Measurements from ENCODE around the gene ALDH3A1.

The ALDH3A1 gene

GRCh38 chr17:19753661-19754463, 5.8 kb upstream of the ALDH3A1 start:
- DNase-seq (ENCODE audit: low read depth, low spot score), result no peak
- no peak overlapping the region for H3K27ac ChIP-seq

DNA sequence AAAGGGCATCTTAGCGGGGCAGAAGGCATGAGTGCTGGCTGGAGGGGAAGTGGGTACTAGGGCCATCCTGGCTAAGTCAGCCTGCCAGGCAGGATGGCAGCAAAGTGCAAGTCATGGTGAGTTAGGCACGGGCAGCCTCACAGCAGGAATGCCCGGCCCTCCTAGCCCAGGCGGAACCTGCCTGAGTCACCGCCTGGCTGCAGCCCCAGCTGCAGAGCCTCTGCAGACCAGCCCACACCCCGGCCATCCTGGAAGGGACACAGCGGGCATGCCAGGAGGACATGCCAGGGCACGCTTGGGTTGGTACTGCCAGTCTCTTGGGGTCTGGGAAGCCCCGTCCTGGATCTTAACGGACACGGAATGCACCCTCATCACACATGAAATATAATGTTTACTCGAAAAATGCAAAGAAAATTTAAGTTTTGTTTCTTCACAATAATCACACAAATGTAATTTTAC, 5.0 kb upstream of the ALDH3A1 start:
- no peak overlapping the region for H3K4me3 ChIP-seq
- TF ChIP-seq FOXP2 (optimal IDR thresholded peaks at IDR 0.05; ENCODE audit: control extremely low read depth, extremely low read length, insufficient read depth) (no peak), EZH2 (IDR thresholded peaks at IDR 0.05) (no peak), POLR2AphosphoS5 (IDR thresholded peaks at IDR 0.05; ENCODE audit: borderline replicate concordance, low read depth, low read length) (no peak)
- DNase-seq (ENCODE audit: low read depth, low spot score), result no peak
- no peaks in the 10 kb centered on the region for H3K9me3 ChIP-seq (ENCODE audit: low read depth, low read length)
- H3K36me3 ChIP-seq (ENCODE audit: insufficient read depth, low read length), result no peaks in the 10 kb centered on the region
- no peak overlapping the region for H3K9ac ChIP-seq (ENCODE audit: insufficient read length)
- H3K27ac ChIP-seq, result no peak overlapping the region

More at GRCh38 chr17:19753661-19754463, 5.8 kb upstream of the ALDH3A1 start:
- H3K9me3 ChIP-seq (ENCODE audit: low read depth, low read length), result no peaks in the 10 kb centered on the region
- H3K4me3 ChIP-seq, result no peak overlapping the region
- no peak overlapping the region for H3K9ac ChIP-seq (ENCODE audit: insufficient read length)
- no peak for TF ChIP-seq EZH2 (IDR thresholded peaks at IDR 0.05)
- no peak for TF ChIP-seq FOXP2 (optimal IDR thresholded peaks at IDR 0.05; ENCODE audit: control extremely low read depth, extremely low read length, insufficient read depth)
- no peak for TF ChIP-seq POLR2AphosphoS5 (IDR thresholded peaks at IDR 0.05; ENCODE audit: borderline replicate concordance, low read depth, low read length)
- H3K36me3 ChIP-seq (ENCODE audit: insufficient read depth, low read length), result no peaks in the 10 kb centered on the region

- Histone ChIP-seq H3K9me3 (ENCODE audit: low read depth, low read length) (no peaks in the 10 kb centered on the region), H3K9ac (ENCODE audit: insufficient read length) (no peak overlapping the region), H3K27ac (no peak overlapping the region), H3K4me3 (no peak overlapping the region), H3K36me3 (ENCODE audit: insufficient read depth, low read length) (no peaks in the 10 kb centered on the region)
- no peak for DNase-seq (ENCODE audit: low read depth, low spot score)
- TF ChIP-seq FOXP2 (optimal IDR thresholded peaks at IDR 0.05; ENCODE audit: control extremely low read depth, extremely low read length, insufficient read depth) (no peak), EZH2 (IDR thresholded peaks at IDR 0.05) (no peak), POLR2AphosphoS5 (IDR thresholded peaks at IDR 0.05; ENCODE audit: borderline replicate concordance, low read depth, low read length) (no peak)
Observed at GRCh38 chr17:19752216-19753050, 4.3 kb upstream of the ALDH3A1 start.

DNA sequence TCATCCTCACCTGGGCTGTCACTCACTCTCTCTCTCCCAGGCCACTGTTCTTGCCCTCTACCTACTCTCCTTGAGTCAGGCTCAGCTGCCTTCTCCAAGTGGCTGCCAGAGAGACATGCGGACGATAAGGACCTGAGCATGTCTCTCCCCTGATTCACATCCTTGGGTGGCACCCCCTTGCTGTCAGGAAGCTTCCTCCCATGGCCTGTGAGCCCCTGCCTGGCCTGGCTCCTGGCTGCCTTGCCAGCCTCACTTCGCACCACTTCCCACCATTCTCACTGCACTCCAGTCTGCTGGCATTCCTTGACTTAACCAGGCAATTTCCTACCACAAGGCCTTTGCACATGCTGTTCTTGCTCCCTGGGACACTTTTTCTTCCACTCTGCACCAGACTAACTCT, 2.7 kb upstream of the ALDH3A1 start:
- no peaks in the 10 kb centered on the region for H3K36me3 ChIP-seq (ENCODE audit: insufficient read depth, low read length)
- DNase-seq (ENCODE audit: low read depth, low spot score), result no peak
- no peaks in the 10 kb centered on the region for H3K9me3 ChIP-seq (ENCODE audit: low read depth, low read length)
- no peak for TF ChIP-seq EZH2 (IDR thresholded peaks at IDR 0.05)
- TF ChIP-seq FOXP2 (optimal IDR thresholded peaks at IDR 0.05; ENCODE audit: control extremely low read depth, extremely low read length, insufficient read depth), result no peak
- no peak for TF ChIP-seq POLR2AphosphoS5 (IDR thresholded peaks at IDR 0.05; ENCODE audit: borderline replicate concordance, low read depth, low read length)
- no peak overlapping the region for H3K9ac ChIP-seq (ENCODE audit: insufficient read length)
- no peak overlapping the region for H3K4me3 ChIP-seq
- no peak overlapping the region for H3K27ac ChIP-seq

GRCh38 chr17:19750020-19750572, 2.0 kb upstream of the ALDH3A1 start:
- no peaks in the 10 kb centered on the region for H3K9me3 ChIP-seq (ENCODE audit: low read depth, low read length)
- H3K27ac ChIP-seq, result no peak overlapping the region
- no peak for DNase-seq (ENCODE audit: low read depth, low spot score)
- TF ChIP-seq EZH2 (IDR thresholded peaks at IDR 0.05) (no peak), POLR2AphosphoS5 (IDR thresholded peaks at IDR 0.05; ENCODE audit: borderline replicate concordance, low read depth, low read length) (no peak), FOXP2 (optimal IDR thresholded peaks at IDR 0.05; ENCODE audit: control extremely low read depth, extremely low read length, insufficient read depth) (no peak)
- no peak overlapping the region for H3K9ac ChIP-seq (ENCODE audit: insufficient read length)
- H3K36me3 ChIP-seq (ENCODE audit: insufficient read depth, low read length), result no peaks in the 10 kb centered on the region
- no peak overlapping the region for H3K4me3 ChIP-seq

GRCh38 chr17:19748807-19749193, 702 bp upstream of the ALDH3A1 start:
- H3K27ac ChIP-seq, result no peak overlapping the region
- H3K4me3 ChIP-seq, result no peak overlapping the region
- no peak for TF ChIP-seq EZH2 (IDR thresholded peaks at IDR 0.05)
- TF ChIP-seq FOXP2 (optimal IDR thresholded peaks at IDR 0.05; ENCODE audit: control extremely low read depth, extremely low read length, insufficient read depth), result no peak
- TF ChIP-seq POLR2AphosphoS5 (IDR thresholded peaks at IDR 0.05; ENCODE audit: borderline replicate concordance, low read depth, low read length), result no peak
- no peaks in the 10 kb centered on the region for H3K9me3 ChIP-seq (ENCODE audit: low read depth, low read length)
- H3K9ac ChIP-seq (ENCODE audit: insufficient read length), result no peak overlapping the region
- no peaks in the 10 kb centered on the region for H3K36me3 ChIP-seq (ENCODE audit: insufficient read depth, low read length)
- DNase-seq (ENCODE audit: low read depth, low spot score), result no peak

GRCh38 chr17:19747159-19747719, 859 bp downstream of the ALDH3A1 start:
- DNase-seq (ENCODE audit: low read depth, low spot score), result no peak
- no peak overlapping the region for H3K27ac ChIP-seq
- no peaks in the 10 kb centered on the region for H3K36me3 ChIP-seq (ENCODE audit: insufficient read depth, low read length)
- TF ChIP-seq POLR2AphosphoS5 (IDR thresholded peaks at IDR 0.05; ENCODE audit: borderline replicate concordance, low read depth, low read length) (no peak), FOXP2 (optimal IDR thresholded peaks at IDR 0.05; ENCODE audit: control extremely low read depth, extremely low read length, insufficient read depth) (no peak), EZH2 (IDR thresholded peaks at IDR 0.05) (no peak)
- H3K9ac ChIP-seq (ENCODE audit: insufficient read length), result no peak overlapping the region
- H3K4me3 ChIP-seq, result no peak overlapping the region
- no peaks in the 10 kb centered on the region for H3K9me3 ChIP-seq (ENCODE audit: low read depth, low read length)

DNA sequence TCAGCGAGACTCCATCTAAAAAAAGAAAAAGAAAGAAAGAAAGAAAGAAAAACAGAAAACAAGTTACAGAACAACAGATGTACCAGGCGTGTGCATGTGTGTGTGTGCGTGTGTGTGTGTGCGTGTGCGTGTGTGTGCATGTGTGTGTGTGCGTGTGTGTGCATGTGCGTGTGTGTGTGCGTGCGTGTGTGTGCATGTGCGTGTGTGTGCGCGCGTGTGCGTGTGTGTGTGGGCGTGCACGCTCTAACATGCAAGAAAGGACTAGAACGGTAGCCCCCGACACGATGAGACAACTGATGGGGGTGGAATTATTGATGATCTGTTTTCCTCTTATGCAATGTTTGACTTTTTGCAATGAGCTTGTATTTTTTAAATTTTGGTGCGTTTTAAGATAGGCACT, 1.6 kb downstream of the ALDH3A1 start:
- Histone ChIP-seq H3K36me3 (ENCODE audit: insufficient read depth, low read length) (no peaks in the 10 kb centered on the region), H3K4me3 (no peak overlapping the region), H3K9me3 (ENCODE audit: low read depth, low read length) (no peaks in the 10 kb centered on the region), H3K9ac (ENCODE audit: insufficient read length) (no peak overlapping the region), H3K27ac (no peak overlapping the region)
- no peak for TF ChIP-seq POLR2AphosphoS5 (IDR thresholded peaks at IDR 0.05; ENCODE audit: borderline replicate concordance, low read depth, low read length)
- TF ChIP-seq EZH2 (IDR thresholded peaks at IDR 0.05), result no peak
- no peak for TF ChIP-seq FOXP2 (optimal IDR thresholded peaks at IDR 0.05; ENCODE audit: control extremely low read depth, extremely low read length, insufficient read depth)
- no peak for DNase-seq (ENCODE audit: low read depth, low spot score)
